Renal pelvis (tissue), 4 donors: ENCODE results near the gene TOMM70. TPM values are rescaled to one million over a fixed set of nuclear protein-coding genes. Genes with fewer than 3 reads are reported as not detected.
"Not testable (repeated sequence)": the region's sequence is repeated elsewhere in the genome, so short reads cannot be mapped to it uniquely, and the experiment has no call there.

Experiments
- DNase-seq: peaks from one replicate; pipeline ENCODE4 v3.0.0-alpha.2; 2013
- polyA plus RNA-seq, 3 donors: library from polyadenylated mRNA; unstranded; fragments of 120-200 nt; gene quantifications; one replicate each; pipeline ENCODE4 v1.2.1, GENCODE V29; 2013; ENCODE audit not compliant: insufficient read length in 3 of 3

TOMM70 gene
- polyA plus RNA-seq, 3 donors = 59.5 to 77.8 (median 73.1) TPM

DNA sequence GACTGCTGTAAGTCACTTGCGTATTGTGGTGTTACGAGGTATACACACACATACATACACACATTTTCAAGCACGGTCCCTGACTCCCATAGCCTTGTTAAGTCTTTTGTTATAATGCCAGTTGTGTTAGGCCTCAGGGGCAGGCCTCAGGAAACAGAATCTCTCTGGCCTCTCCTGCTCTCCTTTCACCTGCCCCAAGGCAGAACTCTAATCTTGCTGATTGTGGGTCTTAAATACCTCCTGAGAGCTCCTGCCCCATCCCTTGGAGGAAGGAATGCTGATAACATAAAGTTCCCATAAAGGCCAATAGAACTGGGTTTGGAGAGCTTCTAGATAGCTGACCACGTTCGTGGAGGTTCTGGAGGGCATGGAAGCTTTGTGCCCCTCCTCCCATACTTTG lies 70.2 kb downstream of the TOMM70 start:
- DNase-seq = no peak

DNA sequence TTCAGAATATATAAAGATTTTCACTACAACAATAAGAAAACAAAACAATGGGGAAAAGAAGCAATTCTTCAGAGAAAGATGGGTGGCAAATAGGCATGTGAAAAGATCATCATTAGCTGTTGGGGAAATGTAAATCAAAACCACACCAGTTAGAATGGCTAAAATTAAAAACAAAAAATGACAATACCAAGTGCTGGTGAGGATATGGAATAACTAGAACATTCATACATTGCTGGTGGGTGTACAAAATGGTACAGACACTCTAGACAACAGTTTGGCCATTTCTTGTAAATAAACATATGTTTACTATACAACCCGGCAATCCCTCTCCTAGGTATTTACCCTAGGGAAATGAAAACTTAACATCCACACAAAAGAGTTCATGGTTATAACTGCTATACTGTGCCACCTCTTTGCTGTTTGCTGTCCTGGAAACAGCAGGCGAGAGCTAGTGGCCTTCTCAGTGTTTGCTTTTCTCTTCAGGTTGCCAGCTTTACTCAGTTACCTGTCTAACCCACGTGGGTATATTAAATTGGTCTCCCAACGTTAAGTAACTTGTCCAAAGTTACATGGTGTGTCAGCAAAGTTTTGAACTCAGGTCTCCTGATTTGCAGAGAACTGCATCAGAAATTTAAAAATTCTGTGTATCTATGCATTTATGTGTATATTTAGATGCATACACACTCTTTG lies 70.9 kb downstream of the TOMM70 start:
- DNase-seq = no peak

DNA sequence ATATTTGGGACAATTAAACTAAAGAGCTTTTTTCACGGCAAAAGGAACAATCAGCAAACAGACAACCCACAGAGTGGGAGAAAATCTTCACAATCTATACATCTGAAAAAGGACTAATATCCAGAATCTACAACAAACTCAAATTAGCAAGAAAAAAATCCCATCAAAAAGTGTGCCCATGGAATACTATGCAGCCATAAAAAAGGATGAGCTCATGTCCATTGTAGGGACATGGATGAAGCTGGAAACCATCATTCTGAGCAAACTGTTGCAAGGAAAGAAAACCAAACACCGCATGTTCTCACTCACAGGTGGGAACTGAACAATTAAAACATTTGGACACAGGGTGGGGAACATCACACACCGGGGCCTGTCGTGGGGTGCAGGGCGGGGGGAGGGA lies 73.5 kb downstream of the TOMM70 start:
- DNase-seq = not testable (repeated sequence)

DNA sequence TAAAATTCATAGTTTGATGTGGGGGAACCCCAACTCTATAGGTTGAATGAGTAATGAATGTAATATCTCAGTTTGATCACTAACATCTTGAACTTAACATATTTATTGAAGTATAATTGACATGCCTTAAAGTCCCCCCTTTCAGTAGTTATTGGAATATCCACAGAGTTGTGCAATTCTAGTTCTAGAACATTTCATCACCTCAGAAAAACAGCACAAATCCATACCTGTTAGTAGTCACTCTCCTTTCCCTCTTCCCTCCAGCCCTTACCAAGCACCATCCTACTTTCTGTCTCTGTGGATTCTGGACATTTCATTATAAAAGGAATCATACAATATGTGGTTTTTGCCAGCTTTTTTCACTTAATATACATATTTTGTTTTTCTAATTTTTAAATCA lies 75.1 kb downstream of the TOMM70 start:
- DNase-seq = no peak

GRCh38 chr3:100324044-100324443 lies 76.8 kb downstream of the TOMM70 start:
- DNase-seq = no peak

DNA sequence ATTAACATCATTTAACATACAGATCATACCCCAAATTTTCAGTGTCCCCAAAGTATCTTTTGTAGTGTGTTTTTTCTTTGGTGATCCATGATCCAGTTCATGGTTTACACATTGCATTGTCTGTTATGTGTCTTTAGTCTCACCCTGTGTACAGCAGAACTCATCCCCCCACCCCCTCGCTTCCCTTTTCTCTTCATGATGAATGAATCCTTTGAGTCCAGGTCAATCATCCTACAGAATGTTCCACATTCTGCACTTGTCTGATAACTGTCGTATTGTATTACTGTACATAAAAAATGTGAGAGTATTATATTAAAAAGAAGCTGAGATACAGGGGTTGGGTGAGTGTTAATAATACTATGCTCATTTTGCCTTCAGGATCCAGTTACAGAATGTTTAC lies 80.9 kb downstream of the TOMM70 start:
- no peak for DNase-seq

GRCh38 chr3:100317912-100318311 lies 83.0 kb downstream of the TOMM70 start:
- no peak for DNase-seq

DNA sequence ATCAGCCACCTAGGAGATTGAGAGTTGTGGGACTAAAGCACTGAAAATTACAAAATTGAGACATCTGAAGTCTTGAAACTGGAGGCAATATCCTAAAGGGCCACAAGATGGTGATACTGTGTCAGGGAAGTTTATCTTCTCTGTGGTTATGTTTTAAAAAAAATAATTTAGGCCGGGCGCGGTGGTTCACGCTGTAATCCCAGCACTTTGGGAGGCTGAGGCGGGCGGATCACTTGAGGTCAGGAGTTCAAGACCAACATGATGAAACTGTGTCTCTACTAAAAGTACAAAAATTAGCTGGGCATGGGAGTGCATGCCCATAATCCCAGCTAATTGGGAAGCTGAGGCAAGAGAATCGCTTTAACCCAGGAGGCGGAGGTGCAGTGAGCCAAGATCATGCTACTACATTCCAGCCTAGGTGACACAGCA lies 84.2 kb downstream of the TOMM70 start:
- DNase-seq = peak; percentile 24

Other genes starting within 250 kb of the TOMM70 start
- gene TBC1D23, start 140.1 kb downstream of the TOMM70 start, polyA plus RNA-seq = 10 to 100 TPM; 31.6 to 36.1 (median 34.8) TPM
- 100 to 1,000 TPM; 114 to 122 (median 121) TPM for gene NIT2, start 66.3 kb downstream of the TOMM70 start, polyA plus RNA-seq
- 1 to 10 TPM; 4.6 to 7.4 (median 6.7) TPM for gene LNP1, start 450 bp upstream of the TOMM70 start, polyA plus RNA-seq
- 10 to 100 TPM; 19.5 to 21.0 (median 20.7) TPM for gene TMEM45A, start 91.5 kb upstream of the TOMM70 start, polyA plus RNA-seq
- gene ADGRG7, start 208.5 kb upstream of the TOMM70 start, polyA plus RNA-seq = under 1 TPM in 2 of 3 donors, not detected in 1; 0.04 to 0.25 TPM